CD4-positive, alpha-beta T cell treated with Interleukin-12 subunit alpha and Interleukin-12 subunit beta, for 1 hour (primary cell): ENCODE data around the gene ACOT7.
A peak's percentile ranks its signal among the peaks of the same experiment; 100 is the strongest.

Source experiments
- DNase-seq: peaks from one replicate; pipeline ENCODE4 v3.0.0-alpha.2; 2020

The ACOT7 gene

GRCh38 chr1:6359216-6360116 is 34.1 kb downstream of the ACOT7 start:
- peak; percentile 74 for DNase-seq

DNA sequence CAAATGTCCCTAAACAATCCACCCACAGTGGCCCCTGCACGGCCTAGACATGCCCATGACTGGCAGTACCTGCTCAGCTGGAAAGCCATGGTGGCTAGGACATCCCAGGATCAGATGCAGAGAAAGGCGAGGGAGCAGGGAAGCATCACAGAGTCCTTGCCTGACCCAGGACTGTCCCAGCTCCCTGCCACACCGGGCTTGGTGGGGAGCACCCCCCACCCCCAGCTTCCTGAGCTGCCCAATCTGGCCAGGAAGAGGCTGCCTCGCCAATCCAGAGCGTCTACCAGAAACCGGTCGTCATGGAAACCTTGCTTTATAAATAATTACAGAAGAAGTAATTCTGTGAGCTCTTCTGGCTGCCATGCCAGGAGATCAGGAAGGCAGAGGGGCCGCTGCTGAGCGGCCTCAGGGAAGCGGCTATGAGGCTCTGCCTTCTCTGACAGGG is 34.8 kb downstream of the ACOT7 start:
- DNase-seq = peak; percentile 80

DNA sequence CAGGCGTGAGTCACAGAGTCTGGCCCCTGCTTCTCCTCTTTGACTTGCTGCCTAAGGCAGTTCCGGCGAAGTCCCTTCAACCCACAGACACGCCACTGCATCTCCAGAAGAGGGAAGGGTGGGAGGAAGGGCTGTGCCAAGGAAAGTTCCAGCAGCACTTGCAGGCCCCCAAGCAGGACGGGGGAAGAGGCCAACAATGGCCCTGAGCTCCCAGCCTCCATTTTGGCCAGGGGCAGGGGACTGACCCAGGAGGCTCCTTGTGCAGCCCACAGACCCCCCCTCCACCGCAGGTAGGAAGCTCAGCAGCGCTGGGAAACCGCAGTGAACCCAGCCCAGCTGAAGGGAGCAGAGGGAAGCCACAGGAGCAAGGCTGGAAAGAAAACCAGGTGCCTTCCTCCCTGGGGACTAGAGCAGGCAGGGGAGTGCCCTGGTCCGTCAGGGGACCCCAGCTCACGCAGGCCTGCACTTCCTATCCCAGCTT is 35.4 kb downstream of the ACOT7 start:
- peak; percentile 31 for DNase-seq

DNA sequence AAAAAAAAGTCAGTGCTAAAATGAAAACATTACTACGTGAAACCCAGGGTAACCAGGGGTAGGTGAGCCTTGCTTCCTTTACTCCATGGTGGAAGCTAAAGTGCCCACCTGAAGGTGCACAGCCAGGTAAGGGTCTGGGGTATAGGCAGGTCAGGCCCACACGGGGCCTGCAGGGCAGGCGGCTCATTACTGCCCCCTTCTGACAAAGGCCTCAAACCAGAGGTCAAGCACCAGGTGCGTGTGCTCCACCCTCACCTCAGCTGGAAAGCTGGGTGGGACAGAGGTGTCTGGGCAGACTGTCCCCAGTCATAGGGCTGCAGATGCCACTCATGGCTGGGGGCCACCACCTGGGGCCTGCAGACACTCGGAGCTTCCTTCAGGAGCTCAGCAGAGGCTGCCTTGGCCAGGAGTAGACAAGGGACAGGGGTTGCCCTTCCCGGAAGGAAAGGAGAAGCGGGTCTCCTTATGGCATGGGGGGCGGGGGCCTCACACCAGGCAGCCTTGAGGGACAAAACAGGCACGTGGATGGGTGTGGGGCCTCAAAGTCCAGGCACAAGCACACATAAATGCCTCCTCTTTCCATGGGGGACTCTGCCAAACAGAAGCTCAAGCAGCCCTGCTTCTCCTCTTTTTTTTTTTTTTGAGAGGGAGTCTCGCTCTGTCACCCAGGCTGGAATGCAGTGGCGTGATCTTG is 36.2 kb downstream of the ACOT7 start:
- no peak for DNase-seq

GRCh38 chr1:6355621-6356020 is 37.9 kb downstream of the ACOT7 start:
- no peak for DNase-seq

- no peak for DNase-seq
Observed at GRCh38 chr1:6354659-6355317, 38.8 kb downstream of the ACOT7 start.

GRCh38 chr1:6353955-6354658 is 39.5 kb downstream of the ACOT7 start:
- no peak for DNase-seq

DNA sequence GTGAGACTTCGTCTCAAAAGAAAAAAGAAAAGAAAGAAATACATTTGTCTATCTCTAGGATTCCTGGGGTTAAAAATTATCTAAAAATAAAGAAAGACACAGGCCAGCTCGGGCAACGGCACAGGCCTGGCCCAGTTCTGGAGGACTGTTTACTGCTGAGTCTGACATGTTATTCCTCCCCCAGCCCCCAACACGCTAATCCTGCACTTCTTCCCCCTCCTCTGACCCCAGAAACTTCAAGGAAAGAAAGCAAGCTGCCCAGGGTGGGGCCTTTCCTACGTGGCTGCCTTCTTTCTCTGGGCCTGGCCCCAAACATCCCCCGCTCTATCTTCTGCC is 40.0 kb downstream of the ACOT7 start:
- no peak for DNase-seq

DNA sequence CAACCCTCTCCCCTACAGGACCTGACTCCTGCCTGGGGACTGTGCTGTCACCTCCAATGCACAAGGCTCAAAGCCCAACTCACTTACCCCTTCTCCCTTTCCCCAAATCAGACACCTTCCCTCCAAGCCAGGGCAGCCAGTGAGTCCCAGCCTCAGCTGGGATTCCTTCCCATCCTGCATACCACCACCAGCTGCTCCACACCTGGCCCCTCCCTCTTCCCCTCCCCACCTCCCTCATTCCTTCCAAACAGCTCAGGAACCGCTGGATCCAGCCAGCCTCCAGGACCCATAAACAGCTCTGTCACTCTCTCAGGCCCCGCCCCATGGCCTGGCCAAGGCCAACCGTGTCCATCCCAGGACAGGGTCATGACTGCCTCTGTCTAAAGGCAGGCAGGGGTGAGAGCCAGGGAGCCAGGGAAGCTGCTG is 41.4 kb downstream of the ACOT7 start:
- no peak for DNase-seq

- no peak for DNase-seq
Observed at GRCh38 chr1:6351480-6352137, 42.0 kb downstream of the ACOT7 start.

- no peak for DNase-seq
Observed at GRCh38 chr1:6350416-6351088, 43.0 kb downstream of the ACOT7 start.

DNA sequence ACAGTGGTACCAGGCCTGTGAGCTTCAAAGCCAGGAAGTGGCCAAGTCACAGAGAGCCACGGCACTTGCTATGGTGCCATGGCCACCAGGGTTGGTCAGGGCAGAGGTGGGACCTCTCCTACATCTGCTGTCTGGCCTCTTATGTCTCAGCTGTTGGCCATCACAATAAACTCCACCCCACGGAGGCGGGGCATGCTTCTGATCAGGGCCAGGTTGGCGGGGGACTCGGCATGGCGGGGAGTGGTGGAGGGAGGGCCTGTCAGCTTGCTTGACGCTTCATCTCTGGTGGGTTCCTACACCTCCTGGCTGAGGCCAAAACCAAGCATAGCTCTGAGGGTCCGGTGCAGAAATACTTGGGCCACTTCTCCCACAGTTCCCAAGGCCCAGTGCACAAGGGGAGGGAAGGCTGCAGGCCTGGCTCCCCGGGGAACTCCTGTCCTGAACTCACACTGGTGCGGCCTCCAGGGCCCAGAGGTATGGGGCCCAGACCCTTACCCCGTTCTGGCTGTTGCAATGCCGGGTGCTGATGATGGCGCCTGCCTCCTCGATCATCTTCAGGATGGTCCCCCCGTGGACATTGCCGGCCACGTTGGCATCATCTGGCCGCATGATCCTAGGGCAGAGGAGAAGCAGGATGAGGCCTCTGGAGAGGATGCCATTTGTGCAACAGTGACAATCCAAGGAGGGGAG is 44.2 kb downstream of the ACOT7 start:
- DNase-seq = no peak

- DNase-seq = peak; percentile 69
Observed at GRCh38 chr1:6348511-6349191, 44.9 kb downstream of the ACOT7 start.

GRCh38 chr1:6347641-6348487 is 45.7 kb downstream of the ACOT7 start:
- peak; percentile 75 for DNase-seq

GRCh38 chr1:6345460-6345859 is 48.1 kb downstream of the ACOT7 start:
- no peak for DNase-seq

DNA sequence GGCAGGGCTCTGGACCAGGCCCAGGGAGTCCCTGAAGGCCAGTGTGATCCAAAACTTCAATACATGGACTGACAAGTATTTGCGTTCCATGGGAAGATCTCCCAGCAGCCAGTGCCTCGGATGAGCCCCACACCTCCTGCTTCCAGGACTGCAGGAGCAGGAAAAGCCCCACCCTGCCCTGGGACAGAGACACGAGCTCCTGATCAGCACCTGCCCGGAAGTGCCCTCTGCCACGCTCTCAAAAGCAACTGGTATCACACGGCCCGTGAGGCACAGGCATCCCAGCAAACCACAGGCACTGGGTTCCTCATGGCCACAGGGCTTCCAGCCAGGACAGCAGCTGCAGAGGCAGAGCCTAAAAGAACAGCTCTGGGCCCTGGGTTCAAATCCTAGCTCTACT is 48.6 kb downstream of the ACOT7 start:
- no peak for DNase-seq

- peak; percentile 66 for DNase-seq
Observed at GRCh38 chr1:6343506-6344405, 49.8 kb downstream of the ACOT7 start.

DNA sequence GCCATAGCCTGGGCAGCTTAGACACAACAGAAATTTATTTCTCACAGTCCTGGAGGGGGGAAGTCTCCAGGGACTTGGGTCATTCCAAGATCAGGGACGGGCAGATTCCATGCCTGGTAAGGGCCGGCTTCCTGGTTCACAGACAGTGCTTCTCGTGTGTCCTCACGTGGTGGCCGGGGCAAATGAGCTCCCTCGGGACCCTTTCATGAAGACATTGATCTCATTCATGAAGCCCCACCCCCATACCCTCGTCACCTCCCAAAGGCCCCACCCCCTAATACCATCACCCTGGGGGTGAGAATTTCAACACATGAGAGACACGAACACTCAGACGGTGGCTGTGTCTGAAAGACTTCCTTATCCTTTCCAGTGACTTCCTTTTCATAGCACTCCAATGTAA is 51.5 kb downstream of the ACOT7 start:
- no peak for DNase-seq
